Astrocyte of the spinal cord (primary cell): ENCODE results near the gene SOX10.
"Not testable (repeated sequence)": the region's sequence is repeated elsewhere in the genome, so short reads cannot be mapped to it uniquely, and the experiment has no call there.

Experiments used
- DNase-seq: peaks from one replicate; pipeline ENCODE4 v3.0.0; 2011; ENCODE audit warnings: low read depth, low spot score
- H3K4me3 ChIP-seq: 2 replicates; pipeline ENCODE4 v1.5.1; 2011; ENCODE audit warnings: low read depth, mild to moderate bottlenecking, low read length, moderate library complexity
- in situ Hi-C: cut with HindIII; loops from 2 replicates; pipeline ENCODE4 v1.10.0; 2017; ENCODE audit warnings: low sequenced_read_pairs
- TF ChIP-seq, protein P1 (sequence below): IDR thresholded peaks from 2 replicates; pipeline ENCODE4 v1.5.1; 2012; ENCODE audit warnings: low read depth, mild to moderate bottlenecking, low read length, inconsistent platforms

The SOX10 gene

DNA sequence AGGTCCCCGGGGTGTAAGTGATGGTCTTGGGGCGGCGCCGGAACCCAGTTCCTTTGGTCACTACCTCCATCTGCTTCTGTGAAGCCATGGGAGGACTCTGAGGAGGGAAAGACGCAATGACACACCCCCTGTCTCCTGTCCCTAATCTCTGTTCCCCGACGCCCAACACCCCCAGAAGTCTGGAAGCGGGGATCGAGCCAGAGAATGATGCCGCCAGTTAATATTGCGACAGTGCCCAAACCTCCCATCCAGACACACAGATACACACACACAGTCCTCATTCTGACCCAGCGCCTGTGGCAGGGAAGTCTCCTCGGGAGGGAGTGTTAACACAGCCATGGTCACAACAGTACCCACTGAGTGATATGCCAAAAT, 31.3 kb downstream of the SOX10 start:
- peak overlapping the region; percentile 99 for H3K4me3 ChIP-seq
- DNase-seq: no peak
- TF ChIP-seq, protein P1, sequence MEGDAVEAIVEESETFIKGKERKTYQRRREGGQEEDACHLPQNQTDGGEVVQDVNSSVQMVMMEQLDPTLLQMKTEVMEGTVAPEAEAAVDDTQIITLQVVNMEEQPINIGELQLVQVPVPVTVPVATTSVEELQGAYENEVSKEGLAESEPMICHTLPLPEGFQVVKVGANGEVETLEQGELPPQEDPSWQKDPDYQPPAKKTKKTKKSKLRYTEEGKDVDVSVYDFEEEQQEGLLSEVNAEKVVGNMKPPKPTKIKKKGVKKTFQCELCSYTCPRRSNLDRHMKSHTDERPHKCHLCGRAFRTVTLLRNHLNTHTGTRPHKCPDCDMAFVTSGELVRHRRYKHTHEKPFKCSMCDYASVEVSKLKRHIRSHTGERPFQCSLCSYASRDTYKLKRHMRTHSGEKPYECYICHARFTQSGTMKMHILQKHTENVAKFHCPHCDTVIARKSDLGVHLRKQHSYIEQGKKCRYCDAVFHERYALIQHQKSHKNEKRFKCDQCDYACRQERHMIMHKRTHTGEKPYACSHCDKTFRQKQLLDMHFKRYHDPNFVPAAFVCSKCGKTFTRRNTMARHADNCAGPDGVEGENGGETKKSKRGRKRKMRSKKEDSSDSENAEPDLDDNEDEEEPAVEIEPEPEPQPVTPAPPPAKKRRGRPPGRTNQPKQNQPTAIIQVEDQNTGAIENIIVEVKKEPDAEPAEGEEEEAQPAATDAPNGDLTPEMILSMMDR: no peak
- in situ Hi-C loops: no loop called here

DNA sequence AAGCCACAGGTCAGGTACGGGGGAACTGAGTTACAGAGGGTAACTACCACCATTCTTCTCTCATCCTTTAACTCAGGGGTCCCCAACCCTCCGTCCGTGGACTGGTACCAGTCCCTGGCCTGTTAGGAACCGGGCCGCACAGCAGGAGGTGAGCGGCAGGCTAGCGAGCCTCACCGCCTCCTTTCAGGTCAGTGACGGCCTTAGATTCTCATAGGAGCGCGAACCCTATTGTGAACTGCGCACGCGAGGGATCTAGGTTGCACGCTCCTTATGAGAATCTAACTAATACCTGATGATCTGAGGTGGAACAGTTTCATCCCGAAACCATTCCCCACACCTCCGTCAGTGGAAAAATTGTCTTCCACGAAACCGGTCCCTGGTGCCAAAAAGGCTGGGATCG, 31.7 kb downstream of the SOX10 start:
- in situ Hi-C loops, DNase-seq: not testable (repeated sequence)
- H3K4me3 ChIP-seq: peak overlapping the region; percentile 99

DNA sequence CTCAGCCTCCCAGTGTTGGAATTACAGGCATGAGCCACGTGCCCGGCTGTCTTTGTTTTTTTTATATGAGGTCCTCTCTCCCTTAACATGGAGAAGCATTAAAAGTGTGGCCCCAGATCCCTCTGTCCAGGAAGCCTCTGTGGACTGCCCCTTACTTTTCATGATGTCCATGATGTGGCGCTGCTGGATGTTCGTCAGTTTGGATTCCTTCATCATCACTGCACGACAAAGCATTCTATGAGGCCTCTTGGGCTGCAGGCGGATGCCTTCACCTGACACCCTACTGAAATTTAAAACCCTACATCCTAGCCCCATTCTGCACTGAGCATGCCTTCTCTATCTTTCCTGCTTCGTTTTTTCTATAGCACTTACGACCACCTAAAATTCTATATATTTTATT, 33.0 kb downstream of the SOX10 start:
- TF ChIP-seq, protein P1: no peak
- H3K4me3 ChIP-seq: no peak overlapping the region
- no peak for DNase-seq
- in situ Hi-C loops: no loop called here

DNA sequence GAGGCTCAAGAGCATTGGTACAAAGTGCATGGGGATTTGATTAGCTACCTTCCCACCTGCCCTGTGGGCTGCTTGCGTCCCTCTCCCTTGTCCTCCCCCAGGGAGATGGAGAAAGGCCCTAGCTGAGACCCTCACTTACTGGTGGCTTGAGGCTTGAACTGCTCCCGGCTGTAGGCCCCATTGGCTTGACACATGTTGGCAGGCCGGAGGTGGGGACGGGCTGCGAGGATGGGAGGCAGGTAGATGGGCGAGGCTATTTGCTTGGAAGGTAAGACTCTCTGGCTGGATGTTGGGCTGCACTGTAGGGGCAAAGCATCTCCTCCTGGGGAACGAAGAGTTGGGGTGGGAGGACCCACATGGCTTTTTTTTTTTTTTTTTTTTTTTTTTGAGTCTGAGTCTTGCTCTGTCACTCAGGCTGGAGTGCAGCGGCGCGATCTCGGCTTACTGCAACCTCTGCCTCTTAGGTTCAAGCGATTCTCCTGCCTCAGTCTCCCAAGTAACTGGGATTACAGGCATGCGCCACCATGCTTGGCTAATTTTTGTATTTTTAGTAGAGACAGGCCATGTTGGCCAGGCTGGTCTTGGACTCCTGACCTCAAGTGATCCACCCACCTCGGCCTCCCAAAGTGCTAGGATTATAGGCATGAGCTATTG, 37.1 kb downstream of the SOX10 start:
- H3K4me3 ChIP-seq, in situ Hi-C loops, DNase-seq: not testable (repeated sequence)

DNA sequence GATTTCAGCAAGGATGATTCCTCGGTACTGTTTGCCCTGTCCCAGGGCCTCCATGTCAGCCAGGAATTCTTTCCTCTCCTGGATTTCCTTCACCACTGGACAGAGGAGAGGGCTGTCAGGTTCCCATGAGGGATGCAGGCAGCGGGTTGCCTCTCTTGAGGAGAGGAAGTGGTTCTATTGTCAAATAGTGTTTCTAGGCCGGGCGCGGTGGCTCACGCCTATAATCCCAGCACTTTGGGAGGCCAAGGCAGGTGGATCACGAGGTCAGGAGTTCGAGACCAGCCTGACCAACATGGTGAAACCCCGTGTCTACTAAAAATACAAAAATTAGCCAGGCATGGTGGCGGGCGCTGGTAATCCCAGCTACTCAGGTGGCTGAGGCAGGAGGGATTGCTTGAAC, 39.9 kb downstream of the SOX10 start:
- in situ Hi-C loops, H3K4me3 ChIP-seq, DNase-seq: not testable (repeated sequence)

DNA sequence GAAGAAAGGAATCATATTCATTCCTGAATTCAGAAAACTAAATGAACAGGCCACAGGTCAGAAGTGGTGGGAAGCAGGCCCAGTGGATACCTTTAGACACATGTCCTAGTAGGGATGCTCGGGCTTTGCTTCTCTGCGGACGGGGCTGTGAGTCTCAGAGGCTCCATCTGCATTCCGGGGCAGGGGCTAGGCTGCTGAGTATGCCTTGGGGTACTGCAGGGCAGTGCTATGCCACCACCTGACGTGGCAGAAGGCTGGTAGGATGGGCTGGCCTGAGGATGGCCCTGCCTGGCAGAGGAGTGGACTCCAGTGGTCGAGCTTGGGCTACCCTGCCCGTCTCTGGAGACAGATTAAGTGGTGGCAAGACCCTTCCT, 40.5 kb downstream of the SOX10 start:
- no peak for DNase-seq
- in situ Hi-C loops: no loop called here
- H3K4me3 ChIP-seq: no peak overlapping the region
- TF ChIP-seq, protein P1: no peak

DNA sequence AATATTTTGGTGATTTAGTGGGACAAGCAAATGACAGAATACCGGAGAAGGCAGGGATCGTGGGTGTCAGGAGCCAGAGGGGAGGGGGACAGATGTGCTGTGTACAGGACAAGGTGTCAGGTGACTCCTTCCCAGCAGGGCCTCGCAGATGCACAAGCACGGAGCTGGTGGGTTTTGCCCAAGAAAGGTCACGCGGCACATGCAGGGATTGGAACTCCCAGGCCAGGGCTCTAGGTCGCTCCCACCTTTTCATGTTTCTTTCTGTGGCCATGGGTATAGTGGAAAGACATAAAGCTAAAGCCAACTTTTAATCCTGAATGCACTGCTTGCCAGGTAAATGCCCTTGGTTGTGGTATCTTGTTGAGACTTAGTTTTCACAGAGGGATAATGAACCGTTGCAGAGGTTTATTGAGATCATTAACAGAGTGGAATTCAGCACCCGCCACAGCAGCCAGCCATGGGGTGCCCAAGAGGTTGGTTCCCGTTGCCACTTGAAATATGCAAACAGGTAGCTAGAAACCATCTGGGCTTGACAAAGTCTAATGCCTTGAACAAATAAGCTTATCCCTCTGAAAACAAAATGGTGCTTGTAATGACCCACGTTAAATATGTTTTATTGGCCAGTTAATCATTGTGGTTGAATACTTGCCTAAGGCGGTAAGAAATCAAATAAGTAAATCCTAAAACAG, 41.1 kb downstream of the SOX10 start:
- TF ChIP-seq, protein P1: no peak
- in situ Hi-C loops: no loop called here
- DNase-seq: no peak
- no peak overlapping the region for H3K4me3 ChIP-seq

DNA sequence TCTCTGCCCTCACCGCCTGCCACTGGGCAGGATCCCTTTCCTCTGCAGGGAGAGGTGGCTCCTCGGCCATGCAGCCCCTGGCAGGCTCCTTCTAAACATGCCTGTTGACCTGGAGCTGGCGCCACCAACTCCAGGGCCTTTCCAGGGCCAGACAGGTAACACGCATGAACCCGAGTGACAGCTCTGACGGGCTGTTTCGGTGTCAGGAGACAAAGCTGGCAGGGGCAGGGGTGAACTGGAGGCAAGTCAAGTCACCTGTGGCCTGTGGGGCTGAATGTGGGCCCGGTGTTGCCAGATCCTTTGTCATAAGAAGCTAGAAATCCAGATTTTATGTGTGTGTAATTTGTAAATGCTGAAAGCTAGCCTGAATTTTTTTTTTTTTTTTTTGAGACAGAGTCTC, 42.2 kb downstream of the SOX10 start:
- in situ Hi-C loops: no loop called here
- no peak overlapping the region for H3K4me3 ChIP-seq
- DNase-seq: no peak
- TF ChIP-seq, protein P1: no peak
